Measurements from ENCODE around the gene CMTM4.

- no peak for TF ChIP-seq CTCF (IDR thresholded peaks at IDR 0.05)
- TF ChIP-seq EZH2 (IDR thresholded peaks at IDR 0.05; ENCODE audit: borderline replicate concordance, insufficient read depth, low read depth, low read length, poor library complexity, severe bottlenecking) = no peak
Observed at GRCh38 chr16:66594739-66595138, 101.8 kb downstream of the CMTM4 start.

Data from B cell (primary cell).